ENCODE measurements around the gene ONECUT3. TPM values are rescaled to one million over a fixed set of nuclear protein-coding genes. Genes with fewer than 3 reads are reported as not detected.
"Not testable (repeated sequence)": the region's sequence is repeated elsewhere in the genome, so short reads cannot be mapped to it uniquely, and the experiment has no call there.

ONECUT3 gene
- polyA plus RNA-seq, 1 donor = 1.6 TPM

DNA sequence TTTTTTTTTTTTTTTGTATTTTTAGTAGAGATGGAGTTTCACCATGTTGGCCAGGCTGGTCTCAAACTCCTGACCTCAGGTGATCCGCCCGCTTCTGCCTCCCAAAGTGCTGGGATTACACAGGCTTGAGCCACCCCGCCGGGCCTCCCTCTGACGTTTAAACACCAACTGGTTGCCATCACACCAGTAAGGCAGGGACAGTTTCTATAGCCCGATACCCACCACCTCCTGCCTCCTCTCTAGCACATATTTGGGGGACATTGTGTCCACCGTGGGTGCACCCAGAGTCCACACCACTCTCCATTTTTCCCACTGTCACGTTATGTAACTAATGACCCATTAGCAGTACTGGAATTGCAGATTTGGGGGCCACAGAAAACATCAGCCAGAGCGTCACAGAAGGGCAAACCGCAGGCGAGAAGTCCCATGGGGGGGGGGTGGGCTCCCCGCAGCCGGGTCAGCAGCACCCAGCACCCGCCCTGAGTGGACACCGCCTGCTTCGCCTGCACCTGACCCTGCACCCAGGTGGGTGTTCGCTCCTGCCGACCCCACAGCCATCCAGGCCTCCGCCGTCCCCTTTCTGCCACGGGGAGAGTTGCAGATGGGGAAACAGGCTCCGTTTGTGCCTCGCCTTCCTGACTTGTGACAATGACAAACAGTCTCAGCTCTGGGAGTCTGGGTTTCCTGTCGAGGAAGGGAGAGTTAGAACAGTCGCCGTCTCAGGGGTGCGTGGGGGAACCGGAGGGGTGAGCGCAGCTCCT lies 3.6 kb downstream of the ONECUT3 start:
- H3K27me3 ChIP-seq (ENCODE audit: control insufficient read depth, insufficient read depth, low read length) = peaks cover 84% of the 10 kb centered on the region
- WGBS (ENCODE audit: insufficient coverage, low lambda C conversion rate) = no CpG with 5 or more reads among the region's 29 CpGs
- DNase-seq = no peak
- peaks cover 7% of the 10 kb centered on the region for H3K9me3 ChIP-seq (ENCODE audit: control insufficient read depth, low read depth, low read length)
- no peak overlapping the region for H3K4me3 ChIP-seq (ENCODE audit: low read length)
- no peak overlapping the region for H3K27ac ChIP-seq (ENCODE audit: low read length)
- H3K36me3 ChIP-seq (ENCODE audit: control insufficient read depth, insufficient read depth, low read length) = no peaks in the 10 kb centered on the region
- H3K4me1 ChIP-seq (ENCODE audit: control insufficient read depth, insufficient read depth, low read length) = no peaks in the 10 kb centered on the region

DNA sequence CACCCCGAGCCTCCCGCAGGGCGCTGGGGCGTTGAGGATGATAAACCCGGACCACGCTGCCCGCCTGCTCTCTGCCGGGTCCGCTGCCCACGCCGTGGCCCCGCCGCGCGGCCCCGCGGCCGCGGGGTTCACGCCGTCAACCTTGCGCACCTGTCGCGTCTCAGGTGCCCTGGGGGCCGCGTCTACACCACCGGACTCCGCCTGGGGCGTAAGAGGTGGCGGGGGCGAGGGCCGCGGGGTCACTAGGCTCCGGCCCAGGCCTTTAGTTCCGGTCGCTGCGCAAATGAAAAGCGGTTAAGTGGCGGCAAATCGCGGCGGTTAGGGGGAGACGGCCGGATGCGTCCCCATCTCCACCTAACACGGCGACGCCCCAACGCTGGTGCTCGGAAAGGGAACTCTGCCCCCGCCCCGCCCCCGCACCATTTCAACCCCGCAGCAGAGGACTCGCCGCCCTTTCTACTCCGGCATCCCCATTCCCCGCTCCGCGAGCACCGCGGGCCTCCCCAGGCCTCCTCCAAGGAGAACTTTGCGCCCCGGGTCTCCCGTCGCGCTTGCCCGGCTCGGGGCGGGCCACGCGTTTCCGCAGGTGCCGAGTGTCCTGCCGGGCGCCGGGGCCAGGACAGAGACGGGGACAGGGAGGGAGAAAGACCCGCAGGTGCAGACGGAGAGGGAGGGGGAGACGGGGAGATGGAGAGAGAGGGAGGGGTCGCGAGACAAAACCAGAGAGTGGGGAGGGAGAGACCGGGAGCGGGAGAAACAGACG lies 4.3 kb downstream of the ONECUT3 start:
- H3K27ac ChIP-seq (ENCODE audit: low read length) = no peak overlapping the region
- 0% methylated on average over 3 of the region's 86 CpGs for WGBS (ENCODE audit: insufficient coverage, low lambda C conversion rate)

DNA sequence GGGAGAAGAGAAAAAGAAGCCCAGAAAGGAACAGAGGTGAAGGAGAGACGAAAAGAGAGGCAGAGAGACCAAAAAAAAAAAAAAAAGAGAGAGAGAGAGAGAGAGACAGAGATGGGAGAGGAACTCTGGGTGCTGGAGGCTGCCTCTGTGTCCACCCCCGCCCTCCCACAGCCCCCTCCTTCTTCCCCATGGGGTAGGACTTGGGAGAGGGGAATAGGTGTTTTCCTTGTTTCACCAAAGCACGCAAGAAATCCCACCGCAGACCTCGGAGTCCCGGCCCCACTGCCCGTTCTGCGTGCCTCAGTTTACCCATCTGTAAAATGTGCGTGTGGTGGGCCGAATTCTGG lies 4.9 kb downstream of the ONECUT3 start:
- peaks cover 85% of the 10 kb centered on the region for H3K27me3 ChIP-seq (ENCODE audit: control insufficient read depth, insufficient read depth, low read length)
- no peaks in the 10 kb centered on the region for H3K36me3 ChIP-seq (ENCODE audit: control insufficient read depth, insufficient read depth, low read length)
- no peak overlapping the region for H3K27ac ChIP-seq (ENCODE audit: low read length)
- no peak for DNase-seq
- no peak overlapping the region for H3K4me3 ChIP-seq (ENCODE audit: low read length)
- peaks cover 9% of the 10 kb centered on the region for H3K9me3 ChIP-seq (ENCODE audit: control insufficient read depth, low read depth, low read length)
- 0% methylated on average over 1 of the region's 10 CpGs for WGBS (ENCODE audit: insufficient coverage, low lambda C conversion rate)
- H3K4me1 ChIP-seq (ENCODE audit: control insufficient read depth, insufficient read depth, low read length) = no peaks in the 10 kb centered on the region

More for the DNA sequence above, 4.3 kb downstream of the ONECUT3 start:
- H3K36me3 ChIP-seq (ENCODE audit: control insufficient read depth, insufficient read depth, low read length) = no peaks in the 10 kb centered on the region
- no peak overlapping the region for H3K4me3 ChIP-seq (ENCODE audit: low read length)
- peaks cover 84% of the 10 kb centered on the region for H3K27me3 ChIP-seq (ENCODE audit: control insufficient read depth, insufficient read depth, low read length)
- DNase-seq = no peak
- no peaks in the 10 kb centered on the region for H3K4me1 ChIP-seq (ENCODE audit: control insufficient read depth, insufficient read depth, low read length)
- peaks cover 9% of the 10 kb centered on the region for H3K9me3 ChIP-seq (ENCODE audit: control insufficient read depth, low read depth, low read length)

DNA sequence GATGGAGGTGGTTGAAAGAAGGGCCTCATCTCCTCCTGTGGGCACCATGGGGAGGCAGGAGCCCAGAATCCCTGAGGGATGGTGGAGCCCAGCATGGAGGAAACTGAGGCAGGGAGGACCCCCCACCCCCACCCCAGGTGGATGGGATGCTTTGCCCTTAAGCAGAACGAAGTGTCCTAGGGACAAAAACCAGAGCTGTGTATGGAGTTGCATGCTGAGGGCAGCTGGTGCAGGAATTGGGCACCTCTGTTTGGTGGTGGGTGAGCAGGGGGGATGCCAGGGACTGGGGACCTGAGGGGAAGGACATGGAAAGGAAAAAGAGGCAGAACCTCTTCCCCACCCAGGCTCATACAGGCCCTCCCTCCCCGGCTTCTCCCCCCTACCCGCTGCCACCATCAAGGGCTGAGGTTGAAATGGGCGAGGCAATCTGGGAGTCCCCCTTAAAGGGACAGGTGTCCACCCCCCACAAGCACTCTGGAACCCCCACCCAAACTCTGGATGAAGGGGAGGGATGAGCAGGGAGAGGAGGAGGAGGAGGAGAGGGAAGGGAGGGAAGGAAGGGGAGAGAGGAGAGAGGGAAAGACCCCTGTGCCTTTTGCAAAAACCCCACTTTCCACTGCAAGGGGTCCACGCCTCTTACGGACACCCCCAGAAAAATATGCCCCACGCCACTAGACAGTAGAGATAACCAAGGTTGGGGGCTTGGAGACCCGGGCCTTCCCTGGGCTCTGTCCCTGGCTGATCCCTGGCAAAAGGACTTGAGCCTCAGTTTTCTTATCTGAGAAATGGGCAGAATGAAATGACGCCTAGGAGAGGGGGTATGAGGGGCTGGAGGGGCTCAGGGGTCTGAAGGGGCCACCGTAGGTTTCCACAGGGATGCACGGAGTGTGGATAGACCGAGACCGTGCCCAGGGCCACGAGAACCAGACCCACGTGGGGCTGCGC lies 5.9 kb downstream of the ONECUT3 start:
- H3K27ac ChIP-seq (ENCODE audit: low read length) = no peak overlapping the region
- WGBS (ENCODE audit: insufficient coverage, low lambda C conversion rate) = no CpG with 5 or more reads among the region's 16 CpGs
- H3K4me1 ChIP-seq (ENCODE audit: control insufficient read depth, insufficient read depth, low read length) = no peaks in the 10 kb centered on the region
- H3K9me3 ChIP-seq (ENCODE audit: control insufficient read depth, low read depth, low read length) = peaks cover 9% of the 10 kb centered on the region
- H3K27me3 ChIP-seq (ENCODE audit: control insufficient read depth, insufficient read depth, low read length) = peaks cover 95% of the 10 kb centered on the region
- no peaks in the 10 kb centered on the region for H3K36me3 ChIP-seq (ENCODE audit: control insufficient read depth, insufficient read depth, low read length)
- no peak overlapping the region for H3K4me3 ChIP-seq (ENCODE audit: low read length)
- DNase-seq = no peak

- Histone ChIP-seq H3K27ac (ENCODE audit: low read length) (no peak overlapping the region), H3K4me1 (ENCODE audit: control insufficient read depth, insufficient read depth, low read length) (no peaks in the 10 kb centered on the region), H3K36me3 (ENCODE audit: control insufficient read depth, insufficient read depth, low read length) (no peaks in the 10 kb centered on the region), H3K9me3 (ENCODE audit: control insufficient read depth, low read depth, low read length) (peaks cover 9% of the 10 kb centered on the region), H3K4me3 (ENCODE audit: low read length) (no peak overlapping the region), H3K27me3 (ENCODE audit: control insufficient read depth, insufficient read depth, low read length) (peaks cover 98% of the 10 kb centered on the region)
- no peak for DNase-seq
- no CpG with 5 or more reads among the region's 17 CpGs for WGBS (ENCODE audit: insufficient coverage, low lambda C conversion rate)
Observed at GRCh38 chr19:1760020-1760419, 6.7 kb downstream of the ONECUT3 start.

DNA sequence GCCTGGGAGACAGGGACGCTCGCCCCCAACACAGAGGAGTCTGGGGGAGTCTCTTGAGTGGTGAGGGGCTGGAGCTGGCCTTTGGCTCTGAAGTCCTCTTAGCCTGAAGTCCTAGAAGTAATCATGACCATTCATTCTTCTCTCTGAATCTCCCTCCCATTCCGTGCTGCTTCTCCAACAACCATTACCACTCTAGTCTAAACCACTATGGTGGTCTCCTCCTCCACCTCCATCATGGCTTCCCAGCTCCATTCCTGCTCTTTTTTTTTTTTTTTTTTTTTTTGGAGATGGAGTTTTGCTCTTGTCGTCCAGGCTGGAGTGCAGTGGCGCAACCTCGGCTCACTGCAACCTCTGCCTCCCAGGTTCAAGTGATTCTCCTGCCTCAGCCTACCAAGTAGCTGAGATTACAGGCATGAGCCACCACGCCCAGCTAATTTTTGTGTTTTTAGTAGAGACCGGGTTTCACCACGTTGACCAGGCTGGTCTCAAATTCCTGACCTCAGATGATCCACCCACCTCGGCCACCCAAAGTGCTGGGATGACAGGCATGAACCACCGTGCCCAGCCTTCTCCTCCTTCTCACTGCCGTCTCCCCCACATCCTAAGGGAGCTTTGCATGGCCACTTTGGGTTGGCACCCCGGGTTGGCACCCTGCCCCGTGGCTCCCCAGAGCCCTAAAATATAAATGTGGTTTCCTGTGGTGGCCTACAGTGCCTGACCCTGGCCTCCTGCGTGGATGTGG lies 7.7 kb downstream of the ONECUT3 start:
- DNase-seq; H3K27ac ChIP-seq (ENCODE audit: low read length); H3K36me3 ChIP-seq (ENCODE audit: control insufficient read depth, insufficient read depth, low read length); H3K4me3 ChIP-seq (ENCODE audit: low read length); H3K4me1 ChIP-seq (ENCODE audit: control insufficient read depth, insufficient read depth, low read length); H3K9me3 ChIP-seq (ENCODE audit: control insufficient read depth, low read depth, low read length): not testable (repeated sequence)
- WGBS (ENCODE audit: insufficient coverage, low lambda C conversion rate) = 0% methylated on average over 1 of the region's 15 CpGs
- peaks cover 98% of the 10 kb centered on the region for H3K27me3 ChIP-seq (ENCODE audit: control insufficient read depth, insufficient read depth, low read length)

GRCh38 chr19:1761528-1762242 lies 8.4 kb downstream of the ONECUT3 start:
- no CpG with 5 or more reads among the region's 30 CpGs for WGBS (ENCODE audit: insufficient coverage, low lambda C conversion rate)
- Histone ChIP-seq H3K4me1 (ENCODE audit: control insufficient read depth, insufficient read depth, low read length) (no peaks in the 10 kb centered on the region), H3K9me3 (ENCODE audit: control insufficient read depth, low read depth, low read length) (peaks cover 7% of the 10 kb centered on the region), H3K27ac (ENCODE audit: low read length) (no peak overlapping the region), H3K36me3 (ENCODE audit: control insufficient read depth, insufficient read depth, low read length) (no peaks in the 10 kb centered on the region), H3K27me3 (ENCODE audit: control insufficient read depth, insufficient read depth, low read length) (peaks cover 98% of the 10 kb centered on the region), H3K4me3 (ENCODE audit: low read length) (no peak overlapping the region)
- DNase-seq = no peak

DNA sequence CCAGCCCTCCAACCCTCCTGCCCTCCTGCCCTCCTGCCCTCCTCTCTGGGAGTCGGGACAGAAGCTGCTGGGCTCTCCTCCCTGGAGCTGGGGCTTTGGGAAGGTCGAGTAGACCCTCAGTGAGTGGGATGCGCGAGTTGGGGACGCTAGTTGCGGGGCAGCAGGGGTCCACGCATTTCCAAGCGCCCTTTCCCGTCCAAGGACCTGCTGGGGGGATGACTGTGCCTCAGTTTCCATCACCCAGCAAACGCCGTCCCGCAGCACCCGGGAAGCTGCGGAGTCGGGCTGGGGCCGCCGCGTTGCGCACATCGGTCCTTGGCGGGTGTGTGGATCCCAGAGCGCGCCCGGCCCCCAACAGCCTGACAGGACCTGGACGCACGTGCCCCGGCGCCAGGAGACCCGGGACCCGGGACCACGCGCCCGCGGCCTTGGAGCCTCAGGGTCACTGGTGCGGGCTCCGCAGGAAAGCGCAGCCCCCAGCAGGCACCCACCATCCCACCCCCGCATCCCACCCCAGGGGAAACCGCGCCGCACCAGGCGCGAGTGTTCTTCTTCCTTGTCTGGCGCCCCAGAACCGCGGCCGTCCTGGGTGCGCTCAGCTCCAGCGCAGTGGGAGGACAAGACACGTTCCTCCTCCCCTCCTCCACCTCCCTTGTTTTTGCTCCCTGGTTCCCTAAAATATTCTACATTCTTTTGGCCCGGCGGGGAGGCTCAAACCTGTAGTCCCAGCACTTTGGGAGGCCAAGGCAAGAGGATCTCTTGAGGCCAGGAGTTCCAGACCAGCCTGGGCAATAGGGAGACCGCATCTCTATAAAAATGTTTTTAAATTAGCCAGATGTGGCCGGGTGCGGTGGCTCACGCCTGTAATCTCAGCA lies 9.2 kb downstream of the ONECUT3 start:
- H3K27me3 ChIP-seq (ENCODE audit: control insufficient read depth, insufficient read depth, low read length) = peaks cover 97% of the 10 kb centered on the region
- H3K36me3 ChIP-seq (ENCODE audit: control insufficient read depth, insufficient read depth, low read length) = no peaks in the 10 kb centered on the region
- no peaks in the 10 kb centered on the region for H3K4me1 ChIP-seq (ENCODE audit: control insufficient read depth, insufficient read depth, low read length)
- H3K4me3 ChIP-seq (ENCODE audit: low read length) = no peak overlapping the region
- no peak overlapping the region for H3K27ac ChIP-seq (ENCODE audit: low read length)
- DNase-seq = no peak
- 17% methylated on average over 1 of the region's 56 CpGs for WGBS (ENCODE audit: insufficient coverage, low lambda C conversion rate)
- H3K9me3 ChIP-seq (ENCODE audit: control insufficient read depth, low read depth, low read length) = peaks cover 10% of the 10 kb centered on the region

Data from large intestine (tissue), 3 donors.